ENCODE measurements around the gene SNX1.

SNX1 gene

GRCh38 chr15:64163659-64164362, 68.0 kb downstream of the SNX1 start:
- DNase-seq (ENCODE audit: low read depth in 2 of 2) = no peak

GRCh38 chr15:64164436-64164835, 68.7 kb downstream of the SNX1 start:
- DNase-seq (ENCODE audit: low read depth in 2 of 2) = no peak

- DNase-seq (ENCODE audit: low read depth in 2 of 2) = no peak
Observed at GRCh38 chr15:64166102-64166890, 70.5 kb downstream of the SNX1 start.

GRCh38 chr15:64180235-64180824, 84.5 kb downstream of the SNX1 start:
- no peak for DNase-seq (ENCODE audit: low read depth in 2 of 2)

- DNase-seq (ENCODE audit: low read depth in 2 of 2) = no peak
Observed at GRCh38 chr15:64182859-64183370, 87.1 kb downstream of the SNX1 start.

- DNase-seq (ENCODE audit: low read depth in 2 of 2) = no peak
Observed at GRCh38 chr15:64185146-64185911, 89.5 kb downstream of the SNX1 start.

- no peak for DNase-seq (ENCODE audit: low read depth in 2 of 2)
Observed at GRCh38 chr15:64187396-64188191, 91.8 kb downstream of the SNX1 start.
